ENCODE results near the gene DUSP9. TPM values are rescaled to one million over a fixed set of nuclear protein-coding genes. Genes with fewer than 3 reads are reported as not detected.

The DUSP9 gene
- total RNA-seq, 2 donors from 2014 or later = 0.18 to 0.31 TPM

DNA sequence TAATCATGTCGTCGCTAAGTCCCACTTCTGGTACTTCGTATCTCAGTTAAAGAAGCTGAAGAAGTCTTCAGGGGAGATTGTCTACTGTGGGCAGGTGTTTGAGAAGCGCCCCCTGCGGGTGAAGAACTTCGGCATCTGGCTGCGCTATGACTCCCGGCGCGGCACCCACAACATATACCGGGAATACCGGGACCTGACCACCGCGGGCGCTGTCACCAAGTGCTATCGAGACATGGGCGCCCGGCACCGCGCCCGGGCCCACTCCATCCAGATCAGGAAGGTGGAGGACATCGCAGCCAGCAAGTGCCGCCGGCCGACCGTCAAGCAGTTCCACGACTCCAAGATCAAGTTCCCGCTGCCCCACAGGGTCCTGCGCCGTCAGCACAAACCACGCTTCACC, 15.3 kb downstream of the DUSP9 start:
- peak; percentile 91 for DNase-seq
- peaks cover 60% of the 10 kb centered on the region for H3K9me3 Mint-ChIP-seq
- no peak overlapping the region for H3K27ac Mint-ChIP-seq
- Histone ChIP-seq H3K27ac (ENCODE audit: low read depth, low read length) (no peak overlapping the region), H3K9ac (ENCODE audit: extremely low read depth, low read length, poor library complexity, severe bottlenecking) (no peak overlapping the region), H3K36me3 (ENCODE audit: control insufficient read depth, insufficient read depth, low read length) (no peaks in the 10 kb centered on the region), H3K27me3 (ENCODE audit: control insufficient read depth, insufficient read depth, low read length, poor library complexity, severe bottlenecking) (peaks cover 23% of the 10 kb centered on the region), H3K4me3 (ENCODE audit: low read length) (no peak overlapping the region), H3K9me3 (ENCODE audit: control insufficient read depth, low read length) (no peaks in the 10 kb centered on the region), H3K4me1 (ENCODE audit: control insufficient read depth, insufficient read depth, low read length) (no peaks in the 10 kb centered on the region)
- H3K36me3 Mint-ChIP-seq (ENCODE audit: low read depth) = no peaks in the 10 kb centered on the region
- WGBS, 2 experiments (ENCODE audit: insufficient coverage in 1 of 2, insufficient read length in 1 of 2) = 0 to 8% methylated on average over 2 to 30 of the region's 31 CpGs
- H3K4me1 Mint-ChIP-seq = no peaks in the 10 kb centered on the region
- peaks cover 58% of the 10 kb centered on the region for H3K27me3 Mint-ChIP-seq (ENCODE audit: insufficient read depth)
- no peak overlapping the region for H3K4me3 Mint-ChIP-seq
- TF ChIP-seq, protein P1, sequence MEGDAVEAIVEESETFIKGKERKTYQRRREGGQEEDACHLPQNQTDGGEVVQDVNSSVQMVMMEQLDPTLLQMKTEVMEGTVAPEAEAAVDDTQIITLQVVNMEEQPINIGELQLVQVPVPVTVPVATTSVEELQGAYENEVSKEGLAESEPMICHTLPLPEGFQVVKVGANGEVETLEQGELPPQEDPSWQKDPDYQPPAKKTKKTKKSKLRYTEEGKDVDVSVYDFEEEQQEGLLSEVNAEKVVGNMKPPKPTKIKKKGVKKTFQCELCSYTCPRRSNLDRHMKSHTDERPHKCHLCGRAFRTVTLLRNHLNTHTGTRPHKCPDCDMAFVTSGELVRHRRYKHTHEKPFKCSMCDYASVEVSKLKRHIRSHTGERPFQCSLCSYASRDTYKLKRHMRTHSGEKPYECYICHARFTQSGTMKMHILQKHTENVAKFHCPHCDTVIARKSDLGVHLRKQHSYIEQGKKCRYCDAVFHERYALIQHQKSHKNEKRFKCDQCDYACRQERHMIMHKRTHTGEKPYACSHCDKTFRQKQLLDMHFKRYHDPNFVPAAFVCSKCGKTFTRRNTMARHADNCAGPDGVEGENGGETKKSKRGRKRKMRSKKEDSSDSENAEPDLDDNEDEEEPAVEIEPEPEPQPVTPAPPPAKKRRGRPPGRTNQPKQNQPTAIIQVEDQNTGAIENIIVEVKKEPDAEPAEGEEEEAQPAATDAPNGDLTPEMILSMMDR (conservative IDR thresholded peaks at IDR 0.05) = peak; percentile 78

DNA sequence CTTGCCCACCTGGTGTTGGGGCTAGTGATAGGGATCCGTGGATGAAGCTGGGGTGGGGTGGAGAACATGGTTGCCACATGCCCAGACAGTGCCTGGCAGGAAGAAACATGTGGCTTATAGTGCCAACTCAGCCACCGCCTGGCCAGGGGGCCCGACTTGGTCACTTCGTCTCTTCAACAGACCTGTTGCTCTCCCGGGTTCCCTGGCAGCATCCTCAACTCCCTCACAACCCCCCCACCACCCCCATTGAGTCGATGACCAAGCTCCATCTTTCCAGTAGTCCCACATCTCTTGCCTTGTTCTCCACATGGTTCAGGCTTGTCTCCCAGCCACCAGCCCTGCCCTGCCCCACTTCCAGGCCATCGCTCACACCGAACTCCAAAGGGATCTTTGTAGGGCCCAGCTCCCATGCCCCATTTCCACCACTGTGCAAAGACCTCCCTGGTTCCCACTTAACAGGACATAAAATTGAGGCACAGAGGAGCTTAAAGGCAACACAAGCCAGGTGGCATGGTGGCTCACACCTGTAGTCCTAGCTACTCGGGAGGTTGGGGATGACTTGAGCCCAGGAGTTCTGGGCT, 18.8 kb downstream of the DUSP9 start:
- Mint-ChIP-seq H3K9me3 (peaks cover 67% of the 10 kb centered on the region), H3K27ac (no peak overlapping the region), H3K27me3 (ENCODE audit: insufficient read depth) (peaks cover 54% of the 10 kb centered on the region), H3K4me1 (no peaks in the 10 kb centered on the region), H3K36me3 (ENCODE audit: low read depth) (no peaks in the 10 kb centered on the region), H3K4me3 (no peak overlapping the region)
- H3K27me3 ChIP-seq (ENCODE audit: control insufficient read depth, insufficient read depth, low read length, poor library complexity, severe bottlenecking) = peaks cover 18% of the 10 kb centered on the region
- no peaks in the 10 kb centered on the region for H3K36me3 ChIP-seq (ENCODE audit: control insufficient read depth, insufficient read depth, low read length)
- peak; percentile 22 for DNase-seq
- H3K9ac ChIP-seq (ENCODE audit: extremely low read depth, low read length, poor library complexity, severe bottlenecking) = no peak overlapping the region
- H3K4me1 ChIP-seq (ENCODE audit: control insufficient read depth, insufficient read depth, low read length) = no peaks in the 10 kb centered on the region
- no peak overlapping the region for H3K4me3 ChIP-seq (ENCODE audit: low read length)
- TF ChIP-seq, protein P1 (conservative IDR thresholded peaks at IDR 0.05) = no peak
- no peaks in the 10 kb centered on the region for H3K9me3 ChIP-seq (ENCODE audit: control insufficient read depth, low read length)
- WGBS, 2 experiments (ENCODE audit: insufficient coverage in 1 of 2, insufficient read length in 1 of 2) = 83 to 100% methylated on average over 1 to 9 of the region's 9 CpGs
- no peak overlapping the region for H3K27ac ChIP-seq (ENCODE audit: low read depth, low read length)

DNA sequence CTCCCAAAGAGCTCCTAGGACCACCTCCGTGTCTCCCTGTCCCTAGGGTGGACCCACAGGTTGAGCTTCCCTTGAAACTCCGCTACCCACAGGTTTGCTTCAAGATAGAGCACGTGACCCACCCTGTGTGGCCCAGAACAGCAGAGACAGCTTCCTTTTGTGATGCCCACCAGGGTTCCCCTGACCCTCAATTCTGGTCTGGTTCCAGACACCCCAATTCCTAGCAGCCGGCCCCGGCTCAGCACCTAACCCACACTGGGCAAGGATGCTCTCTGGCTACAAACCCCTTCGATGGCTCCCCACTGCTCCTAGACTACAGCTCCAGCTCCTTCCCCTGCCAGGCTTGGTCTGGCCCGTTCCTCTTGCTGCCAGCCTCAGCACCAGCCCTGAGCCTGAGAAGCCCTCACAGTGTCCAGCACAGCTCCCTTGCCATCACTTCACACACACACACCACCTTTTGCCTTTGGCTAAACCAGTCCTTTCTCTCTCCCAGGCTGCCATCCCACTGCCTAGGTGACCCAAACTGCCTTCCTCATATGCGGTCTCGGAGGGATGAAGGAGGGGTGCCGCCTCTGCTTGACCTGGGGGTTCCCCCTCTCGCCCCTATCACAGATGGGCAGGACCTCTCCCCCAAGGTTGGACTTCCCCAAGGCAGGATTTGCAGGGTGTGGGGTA, 20.4 kb downstream of the DUSP9 start:
- DNase-seq = peak; percentile 25
- 90% methylated on average over 2 to 11 of the region's 11 CpGs for WGBS, 2 experiments (ENCODE audit: insufficient coverage in 1 of 2, insufficient read length in 1 of 2)
- H3K36me3 ChIP-seq (ENCODE audit: control insufficient read depth, insufficient read depth, low read length) = no peaks in the 10 kb centered on the region
- no peaks in the 10 kb centered on the region for H3K4me1 ChIP-seq (ENCODE audit: control insufficient read depth, insufficient read depth, low read length)
- Mint-ChIP-seq H3K9me3 (peaks cover 65% of the 10 kb centered on the region), H3K27me3 (ENCODE audit: insufficient read depth) (peaks cover 42% of the 10 kb centered on the region), H3K27ac (no peak overlapping the region), H3K4me3 (peak overlapping the region; percentile 28), H3K4me1 (no peaks in the 10 kb centered on the region), H3K36me3 (ENCODE audit: low read depth) (no peaks in the 10 kb centered on the region)
- no peak overlapping the region for H3K4me3 ChIP-seq (ENCODE audit: low read length)
- peaks cover 4% of the 10 kb centered on the region for H3K27me3 ChIP-seq (ENCODE audit: control insufficient read depth, insufficient read depth, low read length, poor library complexity, severe bottlenecking)
- H3K9me3 ChIP-seq (ENCODE audit: control insufficient read depth, low read length) = no peaks in the 10 kb centered on the region
- TF ChIP-seq, protein P1 (conservative IDR thresholded peaks at IDR 0.05) = no peak
- H3K9ac ChIP-seq (ENCODE audit: extremely low read depth, low read length, poor library complexity, severe bottlenecking) = no peak overlapping the region
- H3K27ac ChIP-seq (ENCODE audit: low read depth, low read length) = no peak overlapping the region

All from endodermal cell (in vitro differentiated cells).